G401 (cell line): ENCODE data around the gene CBX3. TPM values are rescaled to one million over a fixed set of nuclear protein-coding genes. Genes with fewer than 3 reads are reported as not detected.

Source experiments
- DNase-seq: peaks from one replicate; pipeline ENCODE4 v3.0.0-alpha.2; 2015; ENCODE audit warnings: low spot score
- in situ Hi-C: cut with HindIII; loops from 2 replicates; pipeline ENCODE4 v1.10.0; 2016; ENCODE audit warnings: low sequenced_read_pairs, mixed read lengths
- total RNA-seq: library from RNA; depleted of rRNA; stranded (reverse); fragments of >200 nt; shearing (Covaris generic); gene quantifications from 2 replicates; pipeline ENCODE4 v1.2.3, GENCODE V29; 2014

The CBX3 gene
- total RNA-seq, 1 experiment from 2014 or later: 437 TPM

DNA sequence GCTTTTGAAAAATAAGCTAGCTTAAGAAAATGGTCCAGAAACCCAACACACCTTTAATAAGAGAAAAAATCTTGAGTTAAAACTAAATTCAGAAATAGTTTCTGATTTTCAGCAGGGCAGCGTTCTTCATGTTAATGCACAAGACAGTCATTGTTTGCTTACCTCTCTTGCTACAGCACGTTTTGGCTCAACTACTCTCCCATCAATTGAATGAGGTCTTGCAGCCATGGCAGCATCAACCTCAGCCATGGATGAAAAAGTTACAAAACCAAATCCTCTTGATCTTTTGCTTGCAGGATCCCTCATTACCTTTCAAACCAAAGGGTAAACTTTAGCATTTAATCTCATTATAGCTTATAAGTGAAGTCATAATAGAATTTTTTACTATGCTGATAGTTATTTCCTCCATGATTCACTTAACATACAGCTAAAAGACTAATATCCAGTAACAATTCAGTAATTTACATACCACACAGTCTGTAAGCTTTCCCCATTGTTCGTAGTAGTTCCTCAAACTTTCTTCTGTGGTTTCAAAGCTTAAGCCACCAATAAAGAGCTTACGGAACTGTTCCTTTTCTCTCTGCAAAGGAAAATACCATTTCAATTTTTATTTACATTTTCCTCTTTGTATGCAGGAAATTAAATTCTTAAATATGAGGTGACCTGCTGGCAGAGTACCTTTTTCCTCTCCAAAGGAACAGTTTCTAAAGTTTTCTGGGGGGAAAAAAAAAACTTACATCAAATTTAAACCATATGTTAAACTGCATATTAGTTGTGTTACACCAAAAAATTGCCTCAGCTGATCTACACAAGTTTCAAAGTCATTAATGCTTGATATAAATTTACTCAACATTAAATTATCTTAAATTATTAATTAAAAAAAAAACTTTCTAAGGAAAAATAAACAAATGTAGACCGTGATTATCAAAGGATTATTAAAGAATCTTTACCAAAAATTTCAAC, 4.1 kb upstream of the CBX3 start:
- DNase-seq: no peak
- in situ Hi-C loops: no loop called here

DNA sequence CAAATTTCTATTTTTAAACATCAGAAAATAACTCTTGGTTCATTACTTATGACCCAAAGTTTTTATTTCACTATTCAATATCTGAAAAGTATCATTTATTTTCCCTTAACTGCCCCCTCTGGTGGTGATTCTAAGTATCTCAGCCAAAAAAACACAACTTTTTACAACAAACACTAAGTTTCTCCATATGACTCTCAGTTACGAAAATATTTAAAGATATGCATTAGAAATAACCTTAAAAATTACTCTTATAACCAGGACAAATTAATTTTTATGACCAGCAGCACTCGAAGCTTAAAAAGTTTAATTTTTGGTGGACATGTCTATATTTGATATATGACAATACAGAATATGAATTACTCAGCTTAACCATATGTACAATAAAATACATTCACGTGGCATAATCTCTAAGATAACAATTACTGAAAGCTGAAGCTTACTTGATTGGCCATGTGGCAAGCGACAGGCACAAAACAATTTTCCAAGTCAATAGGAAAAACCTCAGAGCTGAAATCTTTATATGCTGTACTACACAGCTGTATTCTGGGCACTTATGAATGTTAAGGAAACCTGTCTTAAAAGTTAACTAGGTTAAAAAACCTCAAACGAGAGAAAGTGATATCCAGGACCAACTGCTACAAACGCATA, 3.3 kb upstream of the CBX3 start:
- no peak for DNase-seq
- in situ Hi-C loops: no loop called here

DNA sequence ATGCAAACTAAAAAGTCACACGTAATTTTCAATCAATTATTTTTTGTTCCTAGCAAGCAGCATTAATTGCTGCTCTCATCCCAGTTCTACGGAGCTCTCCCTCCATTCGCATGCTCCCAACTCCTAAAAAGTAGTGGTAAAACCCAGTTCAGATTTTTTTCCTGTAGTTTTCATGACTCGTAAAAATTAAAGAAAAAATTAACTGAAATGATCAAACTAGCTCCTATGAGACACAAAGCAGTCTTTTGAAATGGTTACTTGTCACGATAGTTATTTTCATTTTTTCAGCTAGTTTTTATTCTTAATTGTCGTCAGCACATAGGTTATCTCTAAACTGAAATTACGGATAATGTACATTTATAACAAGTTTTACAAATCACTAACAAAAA, 2.8 kb upstream of the CBX3 start:
- in situ Hi-C loops: no loop called here
- no peak for DNase-seq

- in situ Hi-C loops: no loop called here
Measured at GRCh38 chr7:26199301-26200037, 2.1 kb upstream of the CBX3 start.

DNA sequence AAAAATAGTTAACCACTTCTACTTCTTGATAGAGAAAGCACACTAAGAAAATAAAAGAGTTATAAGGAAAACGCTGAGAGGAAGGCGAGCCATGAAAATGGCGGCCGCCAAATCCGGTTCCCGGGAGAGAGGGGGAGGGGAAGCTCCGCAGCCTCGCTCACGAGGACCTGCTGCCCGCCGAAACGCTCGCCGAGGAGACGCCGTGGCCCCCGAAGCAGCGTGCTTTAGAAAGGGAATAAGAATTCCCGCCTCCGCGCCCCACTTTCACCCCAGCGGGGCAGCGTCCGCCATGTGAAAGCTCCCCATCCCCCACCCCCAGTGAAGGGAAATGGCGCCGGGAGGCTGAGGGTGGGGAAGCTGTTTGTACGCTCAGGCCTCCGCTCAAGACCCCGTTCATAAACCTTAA, 1.5 kb upstream of the CBX3 start:
- in situ Hi-C loops: no loop called here
- peak; percentile 70 for DNase-seq

More at GRCh38 chr7:26199301-26200037, 2.1 kb upstream of the CBX3 start:
- peak; percentile 76 for DNase-seq

- in situ Hi-C loops: no loop called here
Measured at GRCh38 chr7:26200444-26201246, 900 bp upstream of the CBX3 start, which contains the start of gene HNRNPA2B1. HNRNPA2B1 (minus strand) TSS chr7:26200746; CDS start chr7:26200577, 169 bp downstream.

DNA sequence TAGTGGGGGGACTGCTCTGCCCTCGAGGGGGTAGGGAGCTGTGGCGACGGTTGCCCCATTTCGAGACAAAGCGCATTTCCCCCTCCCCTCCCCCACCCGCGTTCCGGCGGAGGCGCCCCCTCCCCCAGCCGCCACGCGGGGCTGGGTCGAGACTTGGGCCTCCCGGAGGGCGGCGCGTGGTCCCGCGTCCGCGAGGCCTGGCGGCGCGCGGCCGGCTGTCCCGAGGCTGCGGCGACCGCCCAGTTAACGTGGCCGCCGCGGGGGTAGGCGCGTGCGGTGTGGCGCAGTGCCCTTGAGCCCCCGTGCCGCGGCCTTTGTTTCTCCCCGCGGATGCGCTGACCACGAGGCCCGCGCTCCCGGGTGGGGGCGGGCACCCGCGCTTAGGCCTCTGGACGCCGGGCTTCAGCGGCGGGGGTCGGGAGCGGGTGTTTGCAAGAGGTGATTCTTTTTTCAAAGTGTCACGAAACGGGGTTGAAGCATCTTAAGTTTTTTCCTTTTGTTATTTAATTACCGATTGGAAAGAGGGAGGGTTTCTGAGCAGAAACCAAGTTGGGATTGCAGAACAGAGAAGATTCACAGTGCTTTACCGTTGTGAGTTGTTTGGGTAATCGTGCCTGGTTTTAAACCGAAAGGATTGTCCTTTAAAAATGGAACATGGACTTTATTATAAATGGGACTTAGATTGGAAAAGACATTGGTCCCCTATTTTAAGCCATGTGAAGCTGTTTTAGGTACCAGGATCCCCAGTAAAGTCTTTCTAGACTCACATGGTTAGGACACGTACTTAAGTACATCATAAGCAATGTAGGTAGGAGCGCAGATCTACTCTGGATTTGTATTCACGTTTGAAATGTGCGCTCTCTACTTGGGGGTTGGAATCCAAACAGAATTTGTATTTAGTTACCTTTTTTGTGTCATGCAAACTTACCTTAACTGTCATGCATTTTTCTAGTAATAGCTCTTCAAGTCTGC, 760 bp downstream of the CBX3 start:
- in situ Hi-C loops: no loop called here
- DNase-seq: peak; percentile 72

More at GRCh38 chr7:26200444-26201246, 900 bp upstream of the CBX3 start, which contains the start of gene HNRNPA2B1:
- DNase-seq: peak; percentile 99

- in situ Hi-C loops: no loop called here
- no peak for DNase-seq
Measured at GRCh38 chr7:26203016-26203415, 1.5 kb downstream of the CBX3 start.

- in situ Hi-C loops: no loop called here
- DNase-seq: no peak
Measured at GRCh38 chr7:26208040-26208439, 6.5 kb downstream of the CBX3 start.

DNA sequence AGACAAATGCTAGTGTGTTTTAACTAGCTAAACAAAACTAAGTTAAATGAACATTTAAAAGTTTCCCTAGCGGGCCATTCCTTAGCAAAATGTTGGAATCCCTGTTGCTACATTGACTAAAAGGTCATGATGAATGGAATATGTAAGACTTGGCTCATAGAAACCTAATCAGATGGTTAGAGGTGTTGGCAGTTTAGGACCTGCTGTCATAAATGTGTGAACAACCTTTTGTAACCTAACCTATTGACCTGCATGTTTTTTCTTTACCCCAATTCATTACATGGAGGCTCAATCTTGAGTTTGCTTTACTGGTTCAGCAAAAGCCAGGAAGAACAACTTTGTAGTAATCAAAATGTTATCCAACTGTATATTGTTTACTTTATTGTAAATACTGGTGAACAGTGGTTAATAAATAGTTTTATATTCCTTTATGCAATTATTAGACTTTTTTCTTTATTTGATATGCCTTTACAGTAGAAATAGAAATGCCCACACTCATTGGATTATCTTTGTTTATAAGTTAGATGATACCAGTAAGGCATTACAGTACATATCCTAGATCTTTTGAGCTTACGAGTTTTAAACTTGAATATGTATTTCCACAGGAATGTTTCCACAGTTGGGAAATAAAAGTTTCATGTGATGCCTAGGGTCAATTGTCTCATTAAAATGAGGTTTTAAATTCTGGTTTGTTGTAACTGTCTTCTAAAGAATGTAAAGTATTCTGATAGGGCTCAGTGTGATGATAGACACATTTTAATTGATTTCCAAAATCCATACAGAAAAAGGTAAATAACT, 11.6 kb downstream of the CBX3 start:
- in situ Hi-C loops: no loop called here
- no peak for DNase-seq

DNA sequence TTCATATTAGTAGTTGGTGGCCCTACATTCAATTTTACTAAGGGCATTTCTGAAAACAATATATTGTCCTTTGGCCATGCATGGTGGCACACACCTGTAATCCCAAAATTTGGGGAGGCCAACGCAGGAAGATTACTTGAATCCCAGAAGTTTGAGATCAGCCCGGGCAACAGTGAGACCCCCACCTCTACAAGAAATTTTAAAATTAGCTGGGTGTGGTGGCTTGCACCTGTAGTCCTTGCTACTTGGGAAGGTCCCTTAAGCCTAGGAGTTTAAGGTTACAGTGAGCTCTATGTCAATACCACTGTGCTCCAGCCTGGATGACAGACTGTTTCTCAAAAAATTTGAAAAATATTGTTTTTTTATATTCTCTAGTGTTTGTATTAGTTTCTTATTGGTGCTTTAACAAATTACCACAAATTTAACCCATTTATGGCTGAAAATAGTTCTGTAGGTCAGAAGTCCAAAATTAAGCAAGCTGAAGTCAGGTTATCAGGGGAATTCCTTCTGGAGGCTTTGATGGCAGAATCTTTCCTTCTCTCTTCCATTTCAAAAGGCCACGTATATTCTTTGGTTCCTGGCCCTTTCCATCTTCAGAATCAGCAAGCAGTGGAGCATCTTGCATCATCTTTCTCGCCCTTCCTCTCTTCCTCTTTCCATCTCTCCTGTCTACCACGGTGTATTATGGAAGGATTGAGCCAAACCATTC, 12.4 kb downstream of the CBX3 start:
- in situ Hi-C loops: no loop called here

DNA sequence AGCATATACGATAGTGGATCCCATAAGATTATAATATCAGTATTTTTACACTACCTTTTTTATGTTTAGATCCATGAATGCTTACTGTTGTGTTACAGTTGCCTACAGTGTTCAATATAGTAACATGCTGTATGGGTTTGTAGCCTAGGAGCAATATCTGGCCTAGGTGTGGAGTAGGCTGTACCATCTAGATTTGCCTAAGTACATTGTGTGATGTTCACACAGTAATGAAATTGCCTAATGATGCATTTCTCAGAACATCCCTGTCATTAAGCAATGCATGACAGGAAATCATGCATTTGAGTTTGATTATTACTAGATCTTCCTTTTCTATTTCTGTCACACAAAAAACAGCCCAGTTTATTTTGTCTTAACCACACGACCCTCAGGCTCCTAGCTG, 14.5 kb downstream of the CBX3 start:
- DNase-seq: no peak
- in situ Hi-C loops: no loop called here

More for the DNA sequence above, 12.4 kb downstream of the CBX3 start:
- DNase-seq: no peak

GRCh38 chr7:26224359-26224758, 22.8 kb downstream of the CBX3 start:
- no peak for DNase-seq
- in situ Hi-C loops: no loop called here

- DNase-seq: no peak
- in situ Hi-C loops: no loop called here
Measured at GRCh38 chr7:26227987-26228386, 26.4 kb downstream of the CBX3 start.

- no peak for DNase-seq
- in situ Hi-C loops: no loop called here
Measured at GRCh38 chr7:26233902-26234511, 32.5 kb downstream of the CBX3 start.
